HFF-Myc (cell line): ENCODE measurements around the gene EIF4B.

Source experiments
- DNase-seq: peaks from one replicate; pipeline ENCODE4 v3.0.0-alpha.2; 2011; ENCODE audit warnings: low read depth; ENCODE audit errors: extremely low read depth
- H3K4me3 ChIP-seq: replicated peaks from 2 replicates; pipeline ENCODE4 v1.5.1; 2011; ENCODE audit warnings: low read depth, mild to moderate bottlenecking, control low read depth, low read length
- CTCF ChIP-seq: IDR thresholded peaks from 2 replicates; pipeline ENCODE4 v1.5.1; 2012; ENCODE audit warnings: mild to moderate bottlenecking, low read depth, low read length, control low read depth; ENCODE audit errors: missing control alignments

Gene EIF4B

GRCh38 chr12:52971679-52972329 is 34.5 kb upstream of the EIF4B start:
- DNase-seq, result no peak
- H3K4me3 ChIP-seq, result no peak overlapping the region
- TF ChIP-seq CTCF, result no peak

- no peak for TF ChIP-seq CTCF
- no peak overlapping the region for H3K4me3 ChIP-seq
- DNase-seq, result no peak
Observed at GRCh38 chr12:52975204-52975603, 31.1 kb upstream of the EIF4B start.

- peak; percentile 36 for TF ChIP-seq CTCF
- no peak overlapping the region for H3K4me3 ChIP-seq
- no peak for DNase-seq
Observed at GRCh38 chr12:52975820-52976573, 30.3 kb upstream of the EIF4B start.

- DNase-seq, result no peak
- no peak overlapping the region for H3K4me3 ChIP-seq
- TF ChIP-seq CTCF, result no peak
Observed at GRCh38 chr12:52976574-52977071, 29.6 kb upstream of the EIF4B start.

- no peak overlapping the region for H3K4me3 ChIP-seq
- no peak for TF ChIP-seq CTCF
- DNase-seq, result no peak
Observed at GRCh38 chr12:52977170-52977569, 29.1 kb upstream of the EIF4B start.

GRCh38 chr12:52980096-52980649 is 26.1 kb upstream of the EIF4B start:
- TF ChIP-seq CTCF, result no peak
- no peak overlapping the region for H3K4me3 ChIP-seq
- DNase-seq, result no peak
